ENCODE results near the gene SYNE4.

Gene SYNE4

GRCh38 chr19:36025541-36025940 is 16.9 kb upstream of the SYNE4 start:
- no peak for DNase-seq (ENCODE audit: low read depth in 2 of 2)

- DNase-seq (ENCODE audit: low read depth in 2 of 2), result no peak
These were observed 14.8 kb upstream of the SYNE4 start for GRCh38 chr19:36023432-36023831.

- no peak for DNase-seq (ENCODE audit: low read depth in 2 of 2)
These were observed 10.6 kb upstream of the SYNE4 start for GRCh38 chr19:36019061-36019670.

GRCh38 chr19:36014012-36014924 is 5.7 kb upstream of the SYNE4 start, which contains the start of gene ALKBH6:
ALKBH6 (minus strand) TSS chr19:36014213; CDS start chr19:36013397, 816 bp downstream.
- DNase-seq (ENCODE audit: low read depth in 2 of 2), result peak; percentile 97 to 98

GRCh38 chr19:36013280-36014011 is 4.8 kb upstream of the SYNE4 start:
- no peak for DNase-seq (ENCODE audit: low read depth in 2 of 2)

- DNase-seq (ENCODE audit: low read depth in 2 of 2), result no peak
These were observed 1.8 kb upstream of the SYNE4 start for GRCh38 chr19:36010402-36010801.

- DNase-seq (ENCODE audit: low read depth in 2 of 2), result no peak
These were observed 1.2 kb upstream of the SYNE4 start for GRCh38 chr19:36009633-36010379.

GRCh38 chr19:36009220-36009619 is 607 bp upstream of the SYNE4 start:
- no peak for DNase-seq (ENCODE audit: low read depth in 2 of 2)

- DNase-seq (ENCODE audit: low read depth in 2 of 2), result no peak
These were observed 1.7 kb downstream of the SYNE4 start for GRCh38 chr19:36006955-36007354.

GRCh38 chr19:36003284-36003683 is 5.3 kb downstream of the SYNE4 start:
- DNase-seq (ENCODE audit: low read depth in 2 of 2), result no peak

- no peak for DNase-seq (ENCODE audit: low read depth in 2 of 2)
These were observed 7.0 kb downstream of the SYNE4 start for GRCh38 chr19:36001605-36002004.

- no peak for DNase-seq (ENCODE audit: low read depth in 2 of 2)
These were observed 11.8 kb downstream of the SYNE4 start for GRCh38 chr19:35996777-35997176.

- peak; percentile 88 to 91 for DNase-seq (ENCODE audit: low read depth in 2 of 2)
These were observed 13.3 kb downstream of the SYNE4 start, which contains the start of gene SDHAF1 for GRCh38 chr19:35995048-35995993. SDHAF1 (plus strand) TSS chr19:35995188; CDS start chr19:35995275, 87 bp downstream.

- no peak for DNase-seq (ENCODE audit: low read depth in 2 of 2)
These were observed 14.6 kb downstream of the SYNE4 start for GRCh38 chr19:35993923-35994598.

GRCh38 chr19:35992907-35993765 is 15.5 kb downstream of the SYNE4 start:
- DNase-seq (ENCODE audit: low read depth in 2 of 2), result no peak

GRCh38 chr19:35991731-35992450 is 16.7 kb downstream of the SYNE4 start:
- no peak for DNase-seq (ENCODE audit: low read depth in 2 of 2)

- no peak for DNase-seq (ENCODE audit: low read depth in 2 of 2)
These were observed 17.6 kb downstream of the SYNE4 start for GRCh38 chr19:35990771-35991730.
